AG09309 (cell line): ENCODE measurements around the gene DLG1.

ENCODE experiments used
- DNase-seq: peaks from one replicate; pipeline ENCODE4 v3.0.0-alpha.2; 2010; ENCODE audit warnings: low read depth
- H3K4me3 ChIP-seq: 2 replicates; pipeline ENCODE4 v1.5.1; 2011; ENCODE audit warnings: mild to moderate bottlenecking, low read depth, low read length, moderate library complexity; ENCODE audit not compliant: control insufficient read depth
- TF ChIP-seq, protein P1 (sequence below): IDR thresholded peaks from 2 replicates; pipeline ENCODE4 v1.5.1; 2011; ENCODE audit warnings: mild to moderate bottlenecking, low read depth, low read length, inconsistent platforms; ENCODE audit not compliant: insufficient read depth, control insufficient read depth; ENCODE audit errors: missing control alignments

Gene DLG1

DNA sequence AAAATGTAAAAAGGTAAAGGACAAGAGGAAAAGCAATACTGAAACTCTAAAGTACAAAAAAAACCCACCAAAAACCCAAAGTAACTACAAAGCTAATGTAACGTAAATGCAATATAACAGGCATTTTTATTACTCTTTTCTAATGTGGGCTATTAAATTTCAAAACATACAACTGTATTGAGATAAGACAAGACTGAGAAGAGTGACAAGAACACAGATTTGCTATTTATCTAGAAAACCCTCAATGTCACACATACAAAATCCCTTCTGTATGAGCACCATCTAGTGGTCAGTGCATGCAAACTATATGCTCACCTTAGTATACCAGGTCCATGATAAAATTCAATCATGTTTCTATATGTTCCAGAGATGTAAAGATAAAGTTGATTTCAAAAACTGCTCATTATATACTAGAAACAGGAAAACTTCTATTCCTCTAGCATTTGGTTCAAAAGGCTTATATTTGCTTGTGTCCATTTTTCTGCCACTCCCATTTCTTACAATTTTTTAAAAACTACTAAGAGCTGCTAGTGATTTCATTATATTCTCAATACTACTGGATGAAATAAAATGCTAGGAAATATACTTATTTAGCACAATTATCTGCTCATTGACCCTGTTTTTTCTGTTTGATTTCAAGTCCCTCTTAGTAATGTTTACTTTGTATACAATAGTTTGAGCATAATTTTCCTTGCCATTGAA, 111.4 kb downstream of the DLG1 start:
- H3K4me3 ChIP-seq = no peak overlapping the region
- DNase-seq = no peak
- TF ChIP-seq, protein P1, sequence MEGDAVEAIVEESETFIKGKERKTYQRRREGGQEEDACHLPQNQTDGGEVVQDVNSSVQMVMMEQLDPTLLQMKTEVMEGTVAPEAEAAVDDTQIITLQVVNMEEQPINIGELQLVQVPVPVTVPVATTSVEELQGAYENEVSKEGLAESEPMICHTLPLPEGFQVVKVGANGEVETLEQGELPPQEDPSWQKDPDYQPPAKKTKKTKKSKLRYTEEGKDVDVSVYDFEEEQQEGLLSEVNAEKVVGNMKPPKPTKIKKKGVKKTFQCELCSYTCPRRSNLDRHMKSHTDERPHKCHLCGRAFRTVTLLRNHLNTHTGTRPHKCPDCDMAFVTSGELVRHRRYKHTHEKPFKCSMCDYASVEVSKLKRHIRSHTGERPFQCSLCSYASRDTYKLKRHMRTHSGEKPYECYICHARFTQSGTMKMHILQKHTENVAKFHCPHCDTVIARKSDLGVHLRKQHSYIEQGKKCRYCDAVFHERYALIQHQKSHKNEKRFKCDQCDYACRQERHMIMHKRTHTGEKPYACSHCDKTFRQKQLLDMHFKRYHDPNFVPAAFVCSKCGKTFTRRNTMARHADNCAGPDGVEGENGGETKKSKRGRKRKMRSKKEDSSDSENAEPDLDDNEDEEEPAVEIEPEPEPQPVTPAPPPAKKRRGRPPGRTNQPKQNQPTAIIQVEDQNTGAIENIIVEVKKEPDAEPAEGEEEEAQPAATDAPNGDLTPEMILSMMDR = peak; percentile 65

DNA sequence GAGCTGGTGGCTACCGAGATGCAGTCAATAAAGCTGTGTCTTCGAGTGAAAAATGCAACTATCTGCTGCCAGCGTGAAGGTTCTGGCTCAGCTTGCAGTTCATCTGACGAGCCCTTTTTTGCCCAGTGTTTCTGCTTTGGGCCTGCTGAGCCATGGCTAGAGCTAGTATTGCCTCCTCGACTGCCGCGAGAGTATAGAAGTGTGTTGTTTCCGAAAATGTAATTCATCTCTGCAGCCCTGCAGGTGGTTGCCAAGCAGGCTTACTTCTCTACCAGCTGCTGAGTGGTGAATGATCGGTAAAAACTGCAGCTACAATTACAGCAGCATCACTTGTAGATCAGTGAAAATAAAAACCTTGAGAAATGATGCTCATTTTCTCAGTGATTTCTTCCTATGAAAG, 114.8 kb downstream of the DLG1 start:
- TF ChIP-seq, protein P1 = no peak
- no peak overlapping the region for H3K4me3 ChIP-seq
- DNase-seq = no peak

DNA sequence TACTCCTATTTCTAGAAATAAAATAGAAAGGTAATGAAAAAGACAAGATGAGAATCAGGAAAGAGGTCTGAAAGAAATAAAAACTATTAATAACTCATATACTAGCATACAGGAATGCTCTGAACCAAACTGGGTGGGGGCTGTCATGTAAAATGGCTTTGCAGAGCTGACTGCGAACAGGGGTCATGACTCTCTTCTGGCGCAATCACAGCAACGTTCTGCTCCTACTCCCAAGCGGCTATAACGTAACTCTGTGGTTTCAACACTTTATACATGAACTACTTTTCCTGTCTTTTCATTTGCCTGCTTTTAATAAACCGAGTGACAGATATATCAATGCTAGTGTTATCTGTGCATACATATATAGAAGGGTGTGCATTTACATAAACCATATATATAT, 116.7 kb downstream of the DLG1 start:
- DNase-seq = no peak
- TF ChIP-seq, protein P1 = no peak
- H3K4me3 ChIP-seq = no peak overlapping the region

DNA sequence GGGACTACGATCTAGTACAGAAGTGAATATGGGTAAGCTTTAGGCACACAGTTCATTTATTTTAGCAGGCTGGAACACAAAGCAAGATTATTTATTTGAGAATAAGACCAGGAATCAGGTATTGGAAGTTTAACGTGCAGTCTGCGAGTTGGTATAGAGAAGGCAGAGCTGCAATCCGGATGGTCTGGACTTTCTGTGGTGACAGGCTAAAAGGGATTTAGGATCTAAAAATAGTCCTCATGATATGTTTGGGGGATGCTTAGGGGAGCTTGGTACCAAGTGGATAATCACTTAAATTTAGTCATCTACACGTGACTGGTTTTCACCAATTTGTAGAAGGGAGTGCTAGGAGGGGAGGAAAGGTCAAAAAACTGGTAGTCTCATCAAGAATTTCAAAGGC, 119.4 kb downstream of the DLG1 start:
- no peak overlapping the region for H3K4me3 ChIP-seq
- no peak for DNase-seq
- TF ChIP-seq, protein P1 = no peak

DNA sequence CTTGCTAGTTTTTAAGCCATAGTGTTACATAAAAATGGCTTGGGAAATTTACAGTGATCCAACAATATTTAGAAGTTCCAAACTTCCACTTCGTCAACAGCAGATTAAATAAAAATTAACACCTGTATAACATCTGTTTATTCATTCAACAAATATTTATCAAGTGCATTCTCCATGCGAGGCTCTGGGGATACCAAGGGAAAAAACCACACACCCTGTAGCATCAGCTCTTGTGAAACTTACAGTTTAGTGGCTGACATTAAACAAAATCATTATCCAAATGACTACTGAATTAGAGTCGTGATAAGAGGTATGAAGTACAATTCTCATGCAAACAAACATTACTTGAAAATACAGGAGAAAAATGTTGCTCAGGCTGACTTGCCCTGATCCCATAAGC, 122.9 kb downstream of the DLG1 start:
- TF ChIP-seq, protein P1 = no peak
- DNase-seq = no peak
- no peak overlapping the region for H3K4me3 ChIP-seq

DNA sequence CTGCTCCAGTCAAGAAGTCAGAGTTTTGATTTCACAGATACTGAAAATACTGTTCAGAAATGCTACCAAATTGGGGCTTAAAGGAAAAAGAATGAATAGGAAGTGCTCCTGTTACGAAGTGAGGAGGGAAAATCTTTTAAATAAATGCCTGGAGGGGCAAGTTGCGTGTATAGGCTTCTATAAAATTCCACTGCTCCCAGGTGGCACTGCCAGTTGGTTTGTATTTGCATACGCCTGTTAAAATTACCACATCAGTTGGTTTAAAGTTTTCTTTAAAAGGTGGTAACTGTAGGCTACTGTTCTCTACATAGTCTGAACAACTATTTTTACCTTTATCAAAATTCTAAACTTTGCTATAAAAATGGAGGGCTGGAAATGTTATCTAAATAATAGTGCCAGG, 123.5 kb downstream of the DLG1 start:
- H3K4me3 ChIP-seq = no peak overlapping the region
- no peak for DNase-seq
- TF ChIP-seq, protein P1 = no peak
